NT2/D1 (cell line): ENCODE results near the gene MECR.

Source experiments
- YY1 ChIP-seq: IDR thresholded peaks from 2 replicates; pipeline ENCODE4 v1.6.1; 2011; ENCODE audit not compliant: insufficient read length, insufficient read depth
- ZNF274 ChIP-seq: IDR thresholded peaks from 2 replicates; pipeline ENCODE4 v1.6.1; 2011; ENCODE audit warnings: mild to moderate bottlenecking, low read depth, low read length

- TF ChIP-seq YY1: no peak
- no peak for TF ChIP-seq ZNF274
Measured at GRCh38 chr1:29221296-29221695, 9.4 kb downstream of the MECR start.
